HepG2 (cell line): Measurements from ENCODE around the gene B3GNT5. TPM values are rescaled to one million over a fixed set of nuclear protein-coding genes. Genes with fewer than 3 reads are reported as not detected.

Experiments
- CREB1 ChIP-seq, 2 experiments: fragments of 450-650 bp in 1 of 2; IDR thresholded peaks; 2 replicates each; pipeline ENCODE4 v1.6.1; 2016 to 2017; ENCODE audit warnings: control low read depth in 1 of 2, mild to moderate bottlenecking in 1 of 2, missing compliant biosample characterization in 1 of 2, missing genetic modification characterization in 1 of 2
- HMG20A ChIP-seq: IDR thresholded peaks from 2 replicates; pipeline ENCODE4 v1.6.1; 2016; ENCODE audit warnings: borderline replicate concordance
- MIER3 ChIP-seq: IDR thresholded peaks from 2 replicates; pipeline ENCODE4 v1.6.1; 2016; ENCODE audit warnings: missing compliant biosample characterization, borderline replicate concordance
- NR2C2 ChIP-seq: sonication (generic); formaldehyde crosslinking; IDR thresholded peaks from 2 replicates; pipeline ENCODE4 v1.4.0; 2020; ENCODE audit warnings: missing genetic modification reagents, mild to moderate bottlenecking, moderate library complexity, borderline replicate concordance
- NR2F1 ChIP-seq, 2 experiments: fragments of 450-650 bp in 1 of 2; formaldehyde crosslinking in 1 of 2; IDR thresholded peaks; 2 replicates each; pipeline versions ENCODE4 v1.5.0 to v1.6.1; 2016 to 2020; ENCODE audit warnings: mild to moderate bottlenecking in 1 of 2, missing compliant biosample characterization in 1 of 2, missing genetic modification reagents in 1 of 2, moderate library complexity in 1 of 2
- NR2F6 ChIP-seq, 2 experiments: IDR thresholded peaks; 2 replicates each; pipeline ENCODE4 v1.6.1; 2016; ENCODE audit warnings: antibody characterized with exemption in 1 of 2, mild to moderate bottlenecking in 1 of 2
- PPARG ChIP-seq: conservative IDR thresholded peaks from 2 replicates; pipeline ENCODE4 v1.6.1; 2016; ENCODE audit warnings: missing biosample characterization, missing genetic modification reagents
- RXRB ChIP-seq: IDR thresholded peaks from 2 replicates; pipeline ENCODE4 v1.6.1; 2016; ENCODE audit warnings: borderline replicate concordance, missing genetic modification reagents, missing compliant biosample characterization
- SKI ChIP-seq: fragments of 450-650 bp; IDR thresholded peaks from one replicate; pipeline ENCODE4 v1.6.1; 2018; ENCODE audit warnings: mild to moderate bottlenecking; ENCODE audit not compliant: partially characterized antibody
- SOX5 ChIP-seq: IDR thresholded peaks from 2 replicates; pipeline ENCODE4 v1.6.1; 2016; ENCODE audit warnings: borderline replicate concordance
- ZNF20 ChIP-seq: sonication (generic); formaldehyde crosslinking; IDR thresholded peaks from 2 replicates; pipeline ENCODE4 v1.4.0; 2020; ENCODE audit warnings: mild to moderate bottlenecking, moderate library complexity, missing genetic modification reagents
- ZNF225 ChIP-seq: sonication (generic); formaldehyde crosslinking; IDR thresholded peaks from 2 replicates; pipeline ENCODE4 v1.4.0; 2020; ENCODE audit warnings: mild to moderate bottlenecking, missing genetic modification reagents
- ZNF253 ChIP-seq: sonication (generic); formaldehyde crosslinking; IDR thresholded peaks from 2 replicates; pipeline ENCODE4 v1.8.0; 2022; ENCODE audit warnings: mild to moderate bottlenecking, missing genetic modification reagents, borderline replicate concordance
- polyA plus RNA-seq, 8 experiments: library from polyadenylated mRNA; depleted of rRNA in 3 of 8; stranded (reverse) in 7 of 8; unstranded in 1 of 8; fragments of >200 nt; fragmentation: Illumina TruSeq in 4 of 8; extraction: Trizol in 4 of 8; gene quantifications; 2 replicates each; pipeline versions ENCODE4 v1.2.1 to v1.2.3, GENCODE V29; 2011 to 2016; ENCODE audit warnings: low read depth in 4 of 8, missing spikeins in 1 of 8, mixed read lengths in 1 of 8; ENCODE audit not compliant: insufficient read depth in 1 of 8
- total RNA-seq, 5 experiments: library from RNA; depleted of rRNA; stranded (reverse); fragments of >200 nt; fragmentation: Illumina TruSeq; extraction: Trizol; gene quantifications; 2 replicates each; pipeline ENCODE4 v1.2.3, GENCODE V29; 2016; ENCODE audit warnings: low read depth in 1 of 5
- TF ChIP-seq, protein P1 (sequence below): IDR thresholded peaks from 2 replicates; pipeline ENCODE4 v1.4.0; 2020; ENCODE audit warnings: mild to moderate bottlenecking, missing genetic modification reagents
- TF ChIP-seq, protein P2 (sequence below): sonication (generic); formaldehyde crosslinking; IDR thresholded peaks from 2 replicates; pipeline ENCODE4 v1.4.0; 2020; ENCODE audit warnings: missing genetic modification reagents
- TF ChIP-seq, protein P3 (sequence below): sonication (generic); formaldehyde crosslinking; IDR thresholded peaks from 2 replicates; pipeline ENCODE4 v1.4.0; 2020; ENCODE audit warnings: missing genetic modification reagents, borderline replicate concordance
- TF ChIP-seq, protein P4 (sequence below): IDR thresholded peaks from 2 replicates; pipeline ENCODE4 v1.6.1; 2016; ENCODE audit warnings: missing compliant biosample characterization, missing genetic modification reagents, borderline replicate concordance
- TF ChIP-seq, protein P5 (sequence below): sonication (generic); formaldehyde crosslinking; IDR thresholded peaks from 2 replicates; pipeline ENCODE4 v1.8.1; 2023; ENCODE audit warnings: mild to moderate bottlenecking, moderate library complexity, missing genetic modification reagents

B3GNT5 gene
- total and polyA plus RNA-seq, 2 of the 13 experiments (the other 11 are each of a cell fraction or from before 2014, with no cell fraction given), result not detected

DNA sequence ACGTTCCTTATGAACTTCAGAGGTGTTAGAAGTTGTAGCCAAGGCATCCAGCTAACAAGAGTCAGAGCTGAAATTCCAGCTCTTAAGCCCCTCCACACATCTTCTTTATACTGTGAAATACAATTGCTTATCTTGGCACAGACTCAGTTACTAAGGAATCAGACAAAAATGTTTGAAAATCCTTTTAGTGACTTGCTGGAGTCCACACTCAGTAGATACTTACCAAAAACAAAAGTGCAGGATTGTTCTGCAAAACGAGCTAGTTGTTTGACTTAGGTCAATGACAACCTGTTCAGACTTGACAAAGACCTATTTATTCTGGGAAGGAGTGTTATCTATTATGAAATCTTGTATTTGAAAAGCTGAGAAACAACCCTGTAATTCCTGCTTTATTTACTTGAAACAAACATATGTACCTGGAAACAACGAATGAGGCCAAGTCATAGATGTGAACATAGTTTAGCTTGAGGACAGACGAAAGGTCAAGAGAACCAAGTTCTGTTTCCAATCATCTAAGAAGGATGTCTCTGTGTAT lies 38.5 kb downstream of the B3GNT5 start (continued):
- TF ChIP-seq, protein P1, sequence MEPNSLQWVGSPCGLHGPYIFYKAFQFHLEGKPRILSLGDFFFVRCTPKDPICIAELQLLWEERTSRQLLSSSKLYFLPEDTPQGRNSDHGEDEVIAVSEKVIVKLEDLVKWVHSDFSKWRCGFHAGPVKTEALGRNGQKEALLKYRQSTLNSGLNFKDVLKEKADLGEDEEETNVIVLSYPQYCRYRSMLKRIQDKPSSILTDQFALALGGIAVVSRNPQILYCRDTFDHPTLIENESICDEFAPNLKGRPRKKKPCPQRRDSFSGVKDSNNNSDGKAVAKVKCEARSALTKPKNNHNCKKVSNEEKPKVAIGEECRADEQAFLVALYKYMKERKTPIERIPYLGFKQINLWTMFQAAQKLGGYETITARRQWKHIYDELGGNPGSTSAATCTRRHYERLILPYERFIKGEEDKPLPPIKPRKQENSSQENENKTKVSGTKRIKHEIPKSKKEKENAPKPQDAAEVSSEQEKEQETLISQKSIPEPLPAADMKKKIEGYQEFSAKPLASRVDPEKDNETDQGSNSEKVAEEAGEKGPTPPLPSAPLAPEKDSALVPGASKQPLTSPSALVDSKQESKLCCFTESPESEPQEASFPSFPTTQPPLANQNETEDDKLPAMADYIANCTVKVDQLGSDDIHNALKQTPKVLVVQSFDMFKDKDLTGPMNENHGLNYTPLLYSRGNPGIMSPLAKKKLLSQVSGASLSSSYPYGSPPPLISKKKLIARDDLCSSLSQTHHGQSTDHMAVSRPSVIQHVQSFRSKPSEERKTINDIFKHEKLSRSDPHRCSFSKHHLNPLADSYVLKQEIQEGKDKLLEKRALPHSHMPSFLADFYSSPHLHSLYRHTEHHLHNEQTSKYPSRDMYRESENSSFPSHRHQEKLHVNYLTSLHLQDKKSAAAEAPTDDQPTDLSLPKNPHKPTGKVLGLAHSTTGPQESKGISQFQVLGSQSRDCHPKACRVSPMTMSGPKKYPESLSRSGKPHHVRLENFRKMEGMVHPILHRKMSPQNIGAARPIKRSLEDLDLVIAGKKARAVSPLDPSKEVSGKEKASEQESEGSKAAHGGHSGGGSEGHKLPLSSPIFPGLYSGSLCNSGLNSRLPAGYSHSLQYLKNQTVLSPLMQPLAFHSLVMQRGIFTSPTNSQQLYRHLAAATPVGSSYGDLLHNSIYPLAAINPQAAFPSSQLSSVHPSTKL (CRISPR knock-in tag), result peak; percentile 86
- TF ChIP-seq SOX5 (CRISPR knock-in tag) (peak; percentile 82), CREB1 (IDR thresholded peaks at IDR 0.05) (no peak), CREB1 (CRISPR knock-in tag; IDR thresholded peaks at IDR 0.05) (0 out of 2 replicates have a peak, but pooled peaks have one; percentile 24), NR2F1 (CRISPR knock-in tag; IDR thresholded peaks at IDR 0.05) (0 out of 4 replicates have a peak, but pooled peaks of 1 of the 2 experiments have one; percentile 53), SKI (peak; percentile 77), HMG20A (CRISPR knock-in tag) (peak; percentile 91), RXRB (CRISPR knock-in tag) (peak; percentile 84), NR2F6 (IDR thresholded peaks at IDR 0.05) (peak; percentile 93), NR2F6 (CRISPR knock-in tag; IDR thresholded peaks at IDR 0.05) (peak; percentile 76; the same call in 1 of the 2 replicates), ZNF225 (no peak), ZNF253 (CRISPR knock-in tag) (no peak), PPARG (CRISPR knock-in tag) (0 out of 2 replicates have a peak, but pooled peaks have one; percentile 40), NR2C2 (CRISPR knock-in tag) (peak; percentile 55; the same call in 1 of the 2 replicates), MIER3 (CRISPR knock-in tag) (0 out of 2 replicates have a peak, but pooled peaks have one; percentile 57), ZNF20 (no peak)
- TF ChIP-seq, protein P2, sequence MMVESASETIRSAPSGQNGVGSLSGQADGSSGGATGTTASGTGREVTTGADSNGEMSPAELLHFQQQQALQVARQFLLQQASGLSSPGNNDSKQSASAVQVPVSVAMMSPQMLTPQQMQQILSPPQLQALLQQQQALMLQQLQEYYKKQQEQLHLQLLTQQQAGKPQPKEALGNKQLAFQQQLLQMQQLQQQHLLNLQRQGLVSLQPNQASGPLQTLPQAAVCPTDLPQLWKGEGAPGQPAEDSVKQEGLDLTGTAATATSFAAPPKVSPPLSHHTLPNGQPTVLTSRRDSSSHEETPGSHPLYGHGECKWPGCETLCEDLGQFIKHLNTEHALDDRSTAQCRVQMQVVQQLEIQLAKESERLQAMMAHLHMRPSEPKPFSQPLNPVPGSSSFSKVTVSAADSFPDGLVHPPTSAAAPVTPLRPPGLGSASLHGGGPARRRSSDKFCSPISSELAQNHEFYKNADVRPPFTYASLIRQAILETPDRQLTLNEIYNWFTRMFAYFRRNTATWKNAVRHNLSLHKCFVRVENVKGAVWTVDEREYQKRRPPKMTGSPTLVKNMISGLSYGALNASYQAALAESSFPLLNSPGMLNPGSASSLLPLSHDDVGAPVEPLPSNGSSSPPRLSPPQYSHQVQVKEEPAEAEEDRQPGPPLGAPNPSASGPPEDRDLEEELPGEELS (CRISPR knock-in tag), result peak; percentile 54; the same call in 1 of the 2 replicates
- TF ChIP-seq, protein P3, sequence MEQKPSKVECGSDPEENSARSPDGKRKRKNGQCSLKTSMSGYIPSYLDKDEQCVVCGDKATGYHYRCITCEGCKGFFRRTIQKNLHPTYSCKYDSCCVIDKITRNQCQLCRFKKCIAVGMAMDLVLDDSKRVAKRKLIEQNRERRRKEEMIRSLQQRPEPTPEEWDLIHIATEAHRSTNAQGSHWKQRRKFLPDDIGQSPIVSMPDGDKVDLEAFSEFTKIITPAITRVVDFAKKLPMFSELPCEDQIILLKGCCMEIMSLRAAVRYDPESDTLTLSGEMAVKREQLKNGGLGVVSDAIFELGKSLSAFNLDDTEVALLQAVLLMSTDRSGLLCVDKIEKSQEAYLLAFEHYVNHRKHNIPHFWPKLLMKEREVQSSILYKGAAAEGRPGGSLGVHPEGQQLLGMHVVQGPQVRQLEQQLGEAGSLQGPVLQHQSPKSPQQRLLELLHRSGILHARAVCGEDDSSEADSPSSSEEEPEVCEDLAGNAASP (CRISPR knock-in tag), result peak; percentile 79; the same call in 1 of the 2 replicates
- TF ChIP-seq, protein P4, sequence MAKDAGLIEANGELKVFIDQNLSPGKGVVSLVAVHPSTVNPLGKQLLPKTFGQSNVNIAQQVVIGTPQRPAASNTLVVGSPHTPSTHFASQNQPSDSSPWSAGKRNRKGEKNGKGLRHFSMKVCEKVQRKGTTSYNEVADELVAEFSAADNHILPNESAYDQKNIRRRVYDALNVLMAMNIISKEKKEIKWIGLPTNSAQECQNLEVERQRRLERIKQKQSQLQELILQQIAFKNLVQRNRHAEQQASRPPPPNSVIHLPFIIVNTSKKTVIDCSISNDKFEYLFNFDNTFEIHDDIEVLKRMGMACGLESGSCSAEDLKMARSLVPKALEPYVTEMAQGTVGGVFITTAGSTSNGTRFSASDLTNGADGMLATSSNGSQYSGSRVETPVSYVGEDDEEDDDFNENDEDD (CRISPR knock-in tag), result no peak
- TF ChIP-seq, protein P5, sequence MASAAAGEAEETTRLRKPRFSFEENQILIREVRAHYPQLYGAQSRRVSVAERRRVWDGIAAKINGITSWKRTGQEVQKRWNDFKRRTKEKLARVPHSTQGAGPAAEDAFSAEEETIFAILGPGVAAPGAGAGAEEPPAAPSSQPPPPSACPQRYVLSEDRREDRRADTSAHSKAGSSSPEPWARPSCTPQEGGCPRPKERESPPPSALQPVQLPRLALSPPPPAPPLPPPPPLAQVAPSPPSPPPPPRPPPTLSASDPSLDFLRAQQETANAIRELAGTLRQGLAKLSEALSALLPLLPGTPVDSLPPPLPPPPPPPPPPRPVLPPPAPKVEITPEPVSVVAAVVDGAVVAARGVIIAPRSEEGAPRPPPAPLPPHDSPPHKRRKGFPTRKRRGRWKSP (CRISPR knock-in tag), result peak; percentile 39; the same call in 1 of the 2 replicates
